ENCODE measurements around the gene PDCL2. TPM values are rescaled to one million over a fixed set of nuclear protein-coding genes. Genes with fewer than 3 reads are reported as not detected.
A peak's percentile ranks its signal among the peaks of the same experiment; 100 is the strongest.

Gene PDCL2
- total RNA-seq, 1 experiment from 2014 or later, result not detected

- Mint-ChIP-seq H3K4me1 (peaks cover 55 to 62% of the 10 kb centered on the region in 2 experiments), H3K27me3 (ENCODE audit: low read depth) (peaks cover 31% of the 10 kb centered on the region), H3K36me3 (ENCODE audit: insufficient read depth in 1 of 3, low read depth in 3 of 3) (peaks cover 3 to 18% (median 7%) of the 10 kb centered on the region in 3 experiments; a peak in 5 of 7 replicates), H3K4me3 (peak overlapping the region in 1 of 2 experiments; percentile 87; a peak in 2 of 5 replicates), H3K9me3 (peaks cover 0 to 5% of the 10 kb centered on the region in 2 experiments; a peak in 3 of 5 replicates), H3K27ac (no peak overlapping the region; a peak in 1 of 7 replicates)
- no peak for DNase-seq
- H2BK5ac ChIP-seq (ENCODE audit: insufficient read length, low read length), result no peak overlapping the region
- no peaks in the 10 kb centered on the region for H3K9me3 ChIP-seq (ENCODE audit: control insufficient read depth, low read depth, low read length)
- no peak overlapping the region for H3K4me2 ChIP-seq (ENCODE audit: insufficient read depth, insufficient read length, low read length)
- H3K18ac ChIP-seq (ENCODE audit: insufficient read length, low read depth, low read length), result no peak overlapping the region
- H3K79me2 ChIP-seq (ENCODE audit: insufficient read depth, low read length), result no peaks in the 10 kb centered on the region
- H4K8ac ChIP-seq (replicated peaks; ENCODE audit: insufficient read length, low read depth, low read length), result no peak overlapping the region
- H3K23ac ChIP-seq (ENCODE audit: insufficient read length, low read depth, low read length), result no peak overlapping the region
- H4K5ac ChIP-seq (ENCODE audit: insufficient read length, low read depth, low read length), result no peak overlapping the region
- peaks cover 18% of the 10 kb centered on the region for H3K23me2 ChIP-seq (ENCODE audit: insufficient read length, low read depth, low read length, poor library complexity, severe bottlenecking)
- no peak overlapping the region for H3K9ac ChIP-seq (ENCODE audit: extremely low read depth, insufficient read length, low read length)
- H3K79me1 ChIP-seq (ENCODE audit: insufficient read depth, low read depth, low read length, poor library complexity, severe bottlenecking), result no peaks in the 10 kb centered on the region
- H2BK12ac ChIP-seq (ENCODE audit: insufficient read length, low read depth, low read length), result no peak overlapping the region
- no peak overlapping the region for H4K91ac ChIP-seq (ENCODE audit: insufficient read length, low read depth, low read length)
- H2AK5ac ChIP-seq (ENCODE audit: insufficient read length, low read length), result no peak overlapping the region
- H3K27me3 ChIP-seq (ENCODE audit: insufficient read depth, low read length), result peaks cover 7% of the 10 kb centered on the region; the same call in 1 of the 2 replicates
- no peak for TF ChIP-seq CTCF (conservative IDR thresholded peaks at IDR 0.05)
- no peaks in the 10 kb centered on the region for H4K20me1 ChIP-seq (ENCODE audit: control insufficient read depth, insufficient read depth, insufficient read length)
- WGBS (ENCODE audit: extremely low coverage, insufficient read length, low lambda C conversion rate), result no CpG with 5 or more reads among the region's 6 CpGs
- no peak overlapping the region for H3T11ph ChIP-seq (ENCODE audit: low read length)
- no peak overlapping the region for H2AFZ ChIP-seq (ENCODE audit: low read length)
- H3K4ac ChIP-seq (ENCODE audit: low read depth, low read length), result no peak overlapping the region
- H2BK20ac ChIP-seq (ENCODE audit: low read depth, low read length, poor library complexity, severe bottlenecking), result no peak overlapping the region
- no peak overlapping the region for H2BK15ac ChIP-seq (ENCODE audit: low read depth, low read length)
- no peak overlapping the region for H3K14ac ChIP-seq (ENCODE audit: insufficient read depth, low read length)
- no peak overlapping the region for H2BK120ac ChIP-seq (ENCODE audit: low read depth, low read length, poor library complexity, severe bottlenecking)
- peaks cover 4% of the 10 kb centered on the region; the same call in 1 of the 2 replicates for H3K4me1 ChIP-seq (ENCODE audit: insufficient read depth, low read length)
- H3K56ac ChIP-seq (ENCODE audit: insufficient read length, low read depth, low read length), result no peak overlapping the region
- H3K27ac ChIP-seq (ENCODE audit: insufficient read length, low read depth, low read length), result no peak overlapping the region
Measured at GRCh38 chr4:55633903-55634302, 41.9 kb upstream of the PDCL2 start.
